ENCODE measurements around the gene SCYL2.

The SCYL2 gene

DNA sequence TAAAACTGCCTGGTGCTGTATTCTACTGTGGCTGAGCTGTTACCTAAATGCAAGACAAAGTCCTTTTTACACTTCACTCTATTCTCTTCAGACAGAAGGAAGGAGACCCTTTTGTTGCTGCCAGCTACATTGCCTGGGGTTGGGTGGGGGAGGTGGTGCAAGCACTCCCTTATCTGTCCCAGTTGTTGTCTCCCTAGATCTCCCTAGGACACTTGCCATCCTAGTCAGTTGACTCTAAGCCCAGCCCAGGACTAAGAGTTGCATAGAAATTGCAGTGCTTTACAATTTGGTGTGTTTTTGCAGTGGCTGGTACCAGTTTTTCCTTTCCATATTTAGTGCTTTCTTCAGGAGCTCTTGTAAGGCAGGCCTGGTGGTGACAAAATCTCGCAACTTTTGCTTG is 35.1 kb downstream of the SCYL2 start:
- TF ChIP-seq CREB1 (IDR thresholded peaks at IDR 0.05; ENCODE audit: low read depth) (no peak), EGR1 (IDR thresholded peaks at IDR 0.05) (no peak), RAD21 (IDR thresholded peaks at IDR 0.05; ENCODE audit: low read depth) (no peak), ZBTB7A (IDR thresholded peaks at IDR 0.05; ENCODE audit: low read depth) (no peak), USF1 (IDR thresholded peaks at IDR 0.05) (no peak), TCF12 (IDR thresholded peaks at IDR 0.05; ENCODE audit: low read depth) (no peak), NFIC (IDR thresholded peaks at IDR 0.05) (no peak)
- TF ChIP-seq, protein P1, sequence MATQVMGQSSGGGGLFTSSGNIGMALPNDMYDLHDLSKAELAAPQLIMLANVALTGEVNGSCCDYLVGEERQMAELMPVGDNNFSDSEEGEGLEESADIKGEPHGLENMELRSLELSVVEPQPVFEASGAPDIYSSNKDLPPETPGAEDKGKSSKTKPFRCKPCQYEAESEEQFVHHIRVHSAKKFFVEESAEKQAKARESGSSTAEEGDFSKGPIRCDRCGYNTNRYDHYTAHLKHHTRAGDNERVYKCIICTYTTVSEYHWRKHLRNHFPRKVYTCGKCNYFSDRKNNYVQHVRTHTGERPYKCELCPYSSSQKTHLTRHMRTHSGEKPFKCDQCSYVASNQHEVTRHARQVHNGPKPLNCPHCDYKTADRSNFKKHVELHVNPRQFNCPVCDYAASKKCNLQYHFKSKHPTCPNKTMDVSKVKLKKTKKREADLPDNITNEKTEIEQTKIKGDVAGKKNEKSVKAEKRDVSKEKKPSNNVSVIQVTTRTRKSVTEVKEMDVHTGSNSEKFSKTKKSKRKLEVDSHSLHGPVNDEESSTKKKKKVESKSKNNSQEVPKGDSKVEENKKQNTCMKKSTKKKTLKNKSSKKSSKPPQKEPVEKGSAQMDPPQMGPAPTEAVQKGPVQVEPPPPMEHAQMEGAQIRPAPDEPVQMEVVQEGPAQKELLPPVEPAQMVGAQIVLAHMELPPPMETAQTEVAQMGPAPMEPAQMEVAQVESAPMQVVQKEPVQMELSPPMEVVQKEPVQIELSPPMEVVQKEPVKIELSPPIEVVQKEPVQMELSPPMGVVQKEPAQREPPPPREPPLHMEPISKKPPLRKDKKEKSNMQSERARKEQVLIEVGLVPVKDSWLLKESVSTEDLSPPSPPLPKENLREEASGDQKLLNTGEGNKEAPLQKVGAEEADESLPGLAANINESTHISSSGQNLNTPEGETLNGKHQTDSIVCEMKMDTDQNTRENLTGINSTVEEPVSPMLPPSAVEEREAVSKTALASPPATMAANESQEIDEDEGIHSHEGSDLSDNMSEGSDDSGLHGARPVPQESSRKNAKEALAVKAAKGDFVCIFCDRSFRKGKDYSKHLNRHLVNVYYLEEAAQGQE (IDR thresholded peaks at IDR 0.05; ENCODE audit: low read depth) = no peak

GRCh38 chr12:100303831-100304230 is 36.9 kb downstream of the SCYL2 start:
- TF ChIP-seq CREB1 (IDR thresholded peaks at IDR 0.05; ENCODE audit: low read depth) (no peak), NFIC (IDR thresholded peaks at IDR 0.05) (no peak), TAF1 (IDR thresholded peaks at IDR 0.05; ENCODE audit: low read depth) (no peak), FOXM1 (IDR thresholded peaks at IDR 0.05; ENCODE audit: borderline replicate concordance, low read depth) (no peak), TEAD4 (IDR thresholded peaks at IDR 0.05) (no peak), ZBTB7A (IDR thresholded peaks at IDR 0.05; ENCODE audit: low read depth) (no peak), YY1 (IDR thresholded peaks at IDR 0.05; ENCODE audit: low read depth) (no peak), EP300 (IDR thresholded peaks at IDR 0.05; ENCODE audit: borderline replicate concordance) (no peak), CEBPB (IDR thresholded peaks at IDR 0.05) (no peak), EGR1 (IDR thresholded peaks at IDR 0.05) (no peak), RAD21 (IDR thresholded peaks at IDR 0.05; ENCODE audit: low read depth) (no peak)

- no peak for TF ChIP-seq ZBTB7A (IDR thresholded peaks at IDR 0.05; ENCODE audit: low read depth)
- TF ChIP-seq RAD21 (IDR thresholded peaks at IDR 0.05; ENCODE audit: low read depth) = no peak
- no peak for TF ChIP-seq TEAD4 (IDR thresholded peaks at IDR 0.05)
- no peak for TF ChIP-seq TAF1 (IDR thresholded peaks at IDR 0.05; ENCODE audit: low read depth)
- TF ChIP-seq YY1 (IDR thresholded peaks at IDR 0.05; ENCODE audit: low read depth) = no peak
- TF ChIP-seq TCF12 (IDR thresholded peaks at IDR 0.05; ENCODE audit: low read depth) = no peak
- TF ChIP-seq CEBPB (IDR thresholded peaks at IDR 0.05) = no peak
- no peak for TF ChIP-seq CREB1 (IDR thresholded peaks at IDR 0.05; ENCODE audit: low read depth)
- TF ChIP-seq EP300 (IDR thresholded peaks at IDR 0.05; ENCODE audit: borderline replicate concordance) = no peak
These were observed 44.3 kb downstream of the SCYL2 start for GRCh38 chr12:100311317-100311716.

- no peak for TF ChIP-seq TCF12 (IDR thresholded peaks at IDR 0.05; ENCODE audit: low read depth)
- TF ChIP-seq EP300 (IDR thresholded peaks at IDR 0.05; ENCODE audit: borderline replicate concordance) = no peak
- TF ChIP-seq NFIC (IDR thresholded peaks at IDR 0.05) = no peak
- no peak for TF ChIP-seq EGR1 (IDR thresholded peaks at IDR 0.05)
- TF ChIP-seq RAD21 (IDR thresholded peaks at IDR 0.05; ENCODE audit: low read depth) = no peak
- no peak for TF ChIP-seq USF1 (IDR thresholded peaks at IDR 0.05)
- no peak for TF ChIP-seq FOXM1 (IDR thresholded peaks at IDR 0.05; ENCODE audit: borderline replicate concordance, low read depth)
- TF ChIP-seq TAF1 (IDR thresholded peaks at IDR 0.05; ENCODE audit: low read depth) = no peak
- TF ChIP-seq YY1 (IDR thresholded peaks at IDR 0.05; ENCODE audit: low read depth) = no peak
- no peak for TF ChIP-seq CEBPB (IDR thresholded peaks at IDR 0.05)
- TF ChIP-seq CREB1 (IDR thresholded peaks at IDR 0.05; ENCODE audit: low read depth) = no peak
- TF ChIP-seq, protein P2, sequence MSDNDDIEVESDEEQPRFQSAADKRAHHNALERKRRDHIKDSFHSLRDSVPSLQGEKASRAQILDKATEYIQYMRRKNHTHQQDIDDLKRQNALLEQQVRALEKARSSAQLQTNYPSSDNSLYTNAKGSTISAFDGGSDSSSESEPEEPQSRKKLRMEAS (IDR thresholded peaks at IDR 0.05) = no peak
- no peak for TF ChIP-seq TEAD4 (IDR thresholded peaks at IDR 0.05)
- TF ChIP-seq, protein P1 (IDR thresholded peaks at IDR 0.05; ENCODE audit: low read depth) = no peak
- no peak for TF ChIP-seq ZBTB7A (IDR thresholded peaks at IDR 0.05; ENCODE audit: low read depth)
These were observed 50.4 kb downstream of the SCYL2 start for GRCh38 chr12:100317371-100317770.

- TF ChIP-seq EP300 (IDR thresholded peaks at IDR 0.05; ENCODE audit: borderline replicate concordance) (no peak), FOXM1 (IDR thresholded peaks at IDR 0.05; ENCODE audit: borderline replicate concordance, low read depth) (no peak), RAD21 (IDR thresholded peaks at IDR 0.05; ENCODE audit: low read depth) (no peak), ZBTB7A (IDR thresholded peaks at IDR 0.05; ENCODE audit: low read depth) (no peak), CREB1 (IDR thresholded peaks at IDR 0.05; ENCODE audit: low read depth) (no peak), NFIC (IDR thresholded peaks at IDR 0.05) (no peak), TAF1 (IDR thresholded peaks at IDR 0.05; ENCODE audit: low read depth) (no peak), EGR1 (IDR thresholded peaks at IDR 0.05) (no peak), TEAD4 (IDR thresholded peaks at IDR 0.05) (no peak), CEBPB (IDR thresholded peaks at IDR 0.05) (no peak)
- TF ChIP-seq, protein P2 (IDR thresholded peaks at IDR 0.05) = no peak
- TF ChIP-seq, protein P1 (IDR thresholded peaks at IDR 0.05; ENCODE audit: low read depth) = no peak
These were observed 57.5 kb downstream of the SCYL2 start for GRCh38 chr12:100324498-100324897.
